ENCODE measurements around the gene LTA.

DNA sequence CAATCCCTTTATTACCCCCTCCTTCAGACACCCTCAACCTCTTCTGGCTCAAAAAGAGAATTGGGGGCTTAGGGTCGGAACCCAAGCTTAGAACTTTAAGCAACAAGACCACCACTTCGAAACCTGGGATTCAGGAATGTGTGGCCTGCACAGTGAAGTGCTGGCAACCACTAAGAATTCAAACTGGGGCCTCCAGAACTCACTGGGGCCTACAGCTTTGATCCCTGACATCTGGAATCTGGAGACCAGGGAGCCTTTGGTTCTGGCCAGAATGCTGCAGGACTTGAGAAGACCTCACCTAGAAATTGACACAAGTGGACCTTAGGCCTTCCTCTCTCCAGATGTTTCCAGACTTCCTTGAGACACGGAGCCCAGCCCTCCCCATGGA, 5.5 kb downstream of the LTA start:
- TF ChIP-seq POLR2AphosphoS5 (IDR thresholded peaks at IDR 0.05; ENCODE audit: low read depth, low read length) = no peak; the same call in 1 of the 2 replicates
- TF ChIP-seq POLR2A (IDR thresholded peaks at IDR 0.05; ENCODE audit: low read depth, low read length) = no peak; the same call in none of the 2 replicates
